ENCODE measurements around the gene DLG2. TPM values are rescaled to one million over a fixed set of nuclear protein-coding genes. Genes with fewer than 3 reads are reported as not detected.

The DLG2 gene
- total and polyA plus RNA-seq, 2 of the 4 experiments (the other 2 are of a cell fraction), result 0.31 to 0.36 TPM

DNA sequence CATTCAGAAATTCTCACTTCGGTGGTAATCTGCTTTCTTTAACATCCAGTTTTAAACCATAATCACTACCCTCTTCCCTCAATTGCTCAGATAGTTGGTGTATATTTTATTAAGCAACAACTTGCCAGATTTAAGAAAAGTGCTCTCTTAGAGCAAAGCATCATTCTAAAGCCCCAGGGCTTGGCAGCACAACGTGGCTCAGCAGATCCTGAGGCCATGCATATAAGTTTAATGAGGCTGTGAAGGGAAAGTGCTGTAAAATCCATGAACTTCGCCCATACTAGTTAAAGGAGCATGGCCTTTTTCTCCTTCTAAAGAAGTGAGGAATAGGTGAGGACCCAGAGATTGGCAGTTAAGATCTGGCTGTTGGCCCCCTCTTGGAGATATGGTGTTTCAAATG, 1858.7 kb downstream of the DLG2 start:
- in situ Hi-C loops (cut with MboI; ENCODE audit: low sequenced_read_pairs), result no loop called here
- Histone ChIP-seq H2AFZ (replicated peaks; ENCODE audit: low read length, poor library complexity) (no peak overlapping the region), H4K5ac (ENCODE audit: low read depth, low read length) (no peak overlapping the region), H3K9me1 (ENCODE audit: insufficient read depth, low read length) (no peaks in the 10 kb centered on the region), H3K36me3 (ENCODE audit: control insufficient read depth, insufficient read depth, low read length) (no peaks in the 10 kb centered on the region), H2AK9ac (replicated peaks; ENCODE audit: low read depth, low read length, poor library complexity) (no peak overlapping the region), H3K9ac (ENCODE audit: low read depth, low read length) (no peak overlapping the region), H3K4me2 (ENCODE audit: low read depth, low read length) (no peak overlapping the region), H3K4ac (ENCODE audit: low read depth, low read length) (no peak overlapping the region), H2BK5ac (ENCODE audit: low read depth, low read length, poor library complexity, severe bottlenecking) (no peak overlapping the region), H4K91ac (ENCODE audit: insufficient read depth, low read depth, low read length) (no peak overlapping the region), H3K14ac (replicated peaks; ENCODE audit: low read depth, low read length) (no peak overlapping the region), H3K79me1 (ENCODE audit: low read depth in 1 of 2, low read length in 2 of 2) (no peaks in the 10 kb centered on the region), H2BK20ac (ENCODE audit: low read depth, low read length) (no peak overlapping the region), H3K4me1 (ENCODE audit: control insufficient read depth, insufficient read depth, low read length) (no peaks in the 10 kb centered on the region), H3K23ac (ENCODE audit: low read depth, low read length) (no peak overlapping the region), H3K27ac (ENCODE audit: insufficient read depth, low read length) (no peak overlapping the region), H3K27me3 (ENCODE audit: control insufficient read depth, insufficient read depth, low read length) (no peaks in the 10 kb centered on the region), H2BK120ac (ENCODE audit: low read depth, low read length) (no peak overlapping the region), H3K18ac (ENCODE audit: low read depth, low read length) (no peak overlapping the region), H2BK15ac (ENCODE audit: low read depth, low read length) (no peak overlapping the region), H2AK5ac (ENCODE audit: low read depth, low read length) (no peak overlapping the region), H3K9me3 (ENCODE audit: control insufficient read depth, insufficient read depth, low read length) (no peaks in the 10 kb centered on the region), H3K56ac (ENCODE audit: extremely low read depth, insufficient read depth, low read length) (no peak overlapping the region), H3K4me3 (ENCODE audit: insufficient read depth, low read depth, low read length) (no peak overlapping the region), H4K20me1 (ENCODE audit: insufficient read depth, low read length) (no peaks in the 10 kb centered on the region), H4K8ac (ENCODE audit: low read depth in 2 of 2, low read length in 2 of 2) (no peak overlapping the region)
- TF ChIP-seq MAZ (IDR thresholded peaks at IDR 0.05; ENCODE audit: borderline replicate concordance, low read depth, low read length) (no peak), FOS (IDR thresholded peaks at IDR 0.05; ENCODE audit: low read depth, low read length) (no peak), SMC3 (IDR thresholded peaks at IDR 0.05; ENCODE audit: low read depth, low read length) (no peak), BHLHE40 (IDR thresholded peaks at IDR 0.05; ENCODE audit: low read depth, low read length) (no peak)
- TF ChIP-seq, protein P1, sequence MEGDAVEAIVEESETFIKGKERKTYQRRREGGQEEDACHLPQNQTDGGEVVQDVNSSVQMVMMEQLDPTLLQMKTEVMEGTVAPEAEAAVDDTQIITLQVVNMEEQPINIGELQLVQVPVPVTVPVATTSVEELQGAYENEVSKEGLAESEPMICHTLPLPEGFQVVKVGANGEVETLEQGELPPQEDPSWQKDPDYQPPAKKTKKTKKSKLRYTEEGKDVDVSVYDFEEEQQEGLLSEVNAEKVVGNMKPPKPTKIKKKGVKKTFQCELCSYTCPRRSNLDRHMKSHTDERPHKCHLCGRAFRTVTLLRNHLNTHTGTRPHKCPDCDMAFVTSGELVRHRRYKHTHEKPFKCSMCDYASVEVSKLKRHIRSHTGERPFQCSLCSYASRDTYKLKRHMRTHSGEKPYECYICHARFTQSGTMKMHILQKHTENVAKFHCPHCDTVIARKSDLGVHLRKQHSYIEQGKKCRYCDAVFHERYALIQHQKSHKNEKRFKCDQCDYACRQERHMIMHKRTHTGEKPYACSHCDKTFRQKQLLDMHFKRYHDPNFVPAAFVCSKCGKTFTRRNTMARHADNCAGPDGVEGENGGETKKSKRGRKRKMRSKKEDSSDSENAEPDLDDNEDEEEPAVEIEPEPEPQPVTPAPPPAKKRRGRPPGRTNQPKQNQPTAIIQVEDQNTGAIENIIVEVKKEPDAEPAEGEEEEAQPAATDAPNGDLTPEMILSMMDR (conservative IDR thresholded peaks at IDR 0.05; ENCODE audit: low read depth, low read length), result no peak
- TF ChIP-seq, protein P2, sequence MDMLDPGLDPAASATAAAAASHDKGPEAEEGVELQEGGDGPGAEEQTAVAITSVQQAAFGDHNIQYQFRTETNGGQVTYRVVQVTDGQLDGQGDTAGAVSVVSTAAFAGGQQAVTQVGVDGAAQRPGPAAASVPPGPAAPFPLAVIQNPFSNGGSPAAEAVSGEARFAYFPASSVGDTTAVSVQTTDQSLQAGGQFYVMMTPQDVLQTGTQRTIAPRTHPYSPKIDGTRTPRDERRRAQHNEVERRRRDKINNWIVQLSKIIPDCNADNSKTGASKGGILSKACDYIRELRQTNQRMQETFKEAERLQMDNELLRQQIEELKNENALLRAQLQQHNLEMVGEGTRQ (IDR thresholded peaks at IDR 0.05; ENCODE audit: low read depth, low read length), result no peak
- BruUV-seq (replicated peaks), result no TSS peak
- dilution Hi-C loops (cut with HindIII; ENCODE audit: low sequenced_read_pairs, unreplicated experiment), result no loop called here
- no peak for ATAC-seq (ENCODE audit: low read depth)
- no peak for DNase-seq
- POLR2A ChIA-PET (ENCODE audit: unreplicated experiment), result no interaction called here
- intact Hi-C loops (cut with micrococcal nuclease), result no loop called here
- 67% methylated on average over 1 of the region's 3 CpGs; no CpG with 5 or more reads in 1 of the 2 experiments for WGBS, 2 experiments (ENCODE audit: extremely low coverage in 2 of 2, insufficient read length in 1 of 2)
- CTCF ChIA-PET, result no interaction called here

Measured in IMR-90 (cell line).